Measurements from ENCODE around the gene KLHL21. TPM values are rescaled to one million over a fixed set of nuclear protein-coding genes. Genes with fewer than 3 reads are reported as not detected.

The KLHL21 gene
- total RNA-seq, 1 donor from 2014 or later, result 83.7 TPM

- H3K27ac ChIP-seq (replicated peaks), result no peak overlapping the region
- H3K4me3 ChIP-seq, result no peak overlapping the region
- peaks cover 98% of the 10 kb centered on the region for H3K36me3 ChIP-seq
- no peaks in the 10 kb centered on the region for H3K9me3 ChIP-seq (replicated peaks)
- peak; percentile 67 for DNase-seq
- H3K4me1 ChIP-seq, result peaks cover 8% of the 10 kb centered on the region
- TF ChIP-seq CTCF (IDR thresholded peaks at IDR 0.05; ENCODE audit: borderline replicate concordance), result peak; percentile 64
- H3K27me3 ChIP-seq (ENCODE audit: low read depth), result no peaks in the 10 kb centered on the region
- intact Hi-C loops (cut with micrococcal nuclease), result no loop called here
These were observed 31.8 kb upstream of the KLHL21 start for GRCh38 chr1:6634371-6635052.

DNA sequence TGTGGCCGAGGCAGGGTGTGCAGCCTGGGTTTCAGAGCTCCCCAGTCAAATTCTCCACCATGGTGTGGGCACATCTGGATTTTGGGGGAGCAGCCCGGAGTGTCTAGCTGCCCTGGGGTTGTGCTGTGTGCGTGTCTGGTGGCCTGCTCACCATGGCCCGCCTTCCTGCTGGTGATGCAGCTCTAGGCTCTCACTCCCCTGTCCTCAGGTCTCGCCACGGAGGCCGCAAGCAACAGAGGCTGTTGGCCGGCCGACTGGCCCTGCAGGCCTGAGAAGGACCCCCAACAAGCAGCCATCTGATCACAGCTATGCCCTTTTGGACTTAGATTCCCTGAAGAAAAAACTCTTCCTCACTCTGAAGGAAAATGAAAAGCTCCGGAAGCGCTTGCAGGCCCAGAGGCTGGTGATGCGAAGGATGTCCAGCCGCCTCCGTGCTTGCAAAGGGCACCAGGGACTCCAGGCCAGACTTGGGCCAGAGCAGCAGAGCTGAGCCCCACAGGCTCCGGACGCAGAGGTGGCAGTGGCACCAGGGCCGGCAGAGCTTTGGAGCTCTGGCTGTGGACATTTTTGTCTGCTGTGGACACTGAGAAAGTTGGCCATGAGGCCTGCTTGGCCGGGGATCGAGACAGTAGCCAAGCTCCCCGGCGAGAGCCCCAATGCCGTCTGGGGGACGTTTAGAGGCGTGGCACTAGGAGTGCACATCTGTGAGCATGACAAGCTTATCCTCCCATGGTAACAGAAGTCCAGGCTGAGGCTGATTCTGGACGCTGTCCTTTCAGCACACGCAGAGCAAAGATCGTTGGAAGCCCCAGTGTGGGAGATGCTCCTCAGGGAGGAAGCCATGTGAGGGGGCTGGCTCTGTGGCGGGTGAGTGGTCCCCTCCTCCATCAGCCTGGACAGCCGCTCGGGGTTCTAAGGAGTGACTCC lies 30.2 kb upstream of the KLHL21 start:
- Histone ChIP-seq H3K4me1 (peaks cover 12% of the 10 kb centered on the region), H3K36me3 (peaks cover 97% of the 10 kb centered on the region), H3K27ac (replicated peaks) (no peak overlapping the region), H3K4me3 (no peak overlapping the region), H3K27me3 (ENCODE audit: low read depth) (no peaks in the 10 kb centered on the region), H3K9me3 (replicated peaks) (no peaks in the 10 kb centered on the region)
- no peak for DNase-seq
- no peak for TF ChIP-seq CTCF (IDR thresholded peaks at IDR 0.05; ENCODE audit: borderline replicate concordance)
- intact Hi-C loops (cut with micrococcal nuclease), result no loop called here

DNA sequence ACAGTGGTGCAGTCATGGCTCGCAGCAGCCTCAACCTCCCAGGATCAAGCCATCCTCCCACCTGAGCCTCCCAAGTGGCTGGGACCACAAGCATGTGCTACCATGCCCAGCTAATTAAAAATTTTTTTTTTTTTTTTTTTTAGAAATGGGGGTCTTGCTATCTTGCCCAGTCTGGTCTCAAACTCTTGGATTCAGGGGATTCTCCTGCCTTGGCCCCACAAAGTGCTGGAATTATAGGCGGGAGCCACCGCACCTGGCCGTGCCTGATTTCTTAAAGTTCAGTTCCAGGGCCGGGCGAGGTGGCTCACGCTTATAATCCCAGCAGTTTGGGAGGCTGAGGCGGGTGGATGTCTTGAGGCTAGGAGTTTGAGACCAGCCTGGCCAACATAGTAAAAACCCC lies 28.4 kb upstream of the KLHL21 start:
- TF ChIP-seq CTCF (IDR thresholded peaks at IDR 0.05; ENCODE audit: borderline replicate concordance), result no peak
- Histone ChIP-seq H3K27me3 (ENCODE audit: low read depth) (no peaks in the 10 kb centered on the region), H3K4me1 (peaks cover 29% of the 10 kb centered on the region), H3K4me3 (no peak overlapping the region), H3K36me3 (peaks cover 88% of the 10 kb centered on the region), H3K27ac (replicated peaks) (no peak overlapping the region), H3K9me3 (replicated peaks) (no peaks in the 10 kb centered on the region)
- intact Hi-C loops (cut with micrococcal nuclease), result no loop called here
- DNase-seq, result no peak

GRCh38 chr1:6630027-6630426 lies 27.4 kb upstream of the KLHL21 start:
- Histone ChIP-seq H3K27me3 (ENCODE audit: low read depth) (no peaks in the 10 kb centered on the region), H3K4me3 (no peak overlapping the region), H3K27ac (replicated peaks) (no peak overlapping the region), H3K36me3 (peaks cover 77% of the 10 kb centered on the region), H3K9me3 (replicated peaks) (no peaks in the 10 kb centered on the region), H3K4me1 (peaks cover 39% of the 10 kb centered on the region)
- no peak for TF ChIP-seq CTCF (IDR thresholded peaks at IDR 0.05; ENCODE audit: borderline replicate concordance)
- intact Hi-C loops (cut with micrococcal nuclease), result no loop called here
- DNase-seq, result no peak

DNA sequence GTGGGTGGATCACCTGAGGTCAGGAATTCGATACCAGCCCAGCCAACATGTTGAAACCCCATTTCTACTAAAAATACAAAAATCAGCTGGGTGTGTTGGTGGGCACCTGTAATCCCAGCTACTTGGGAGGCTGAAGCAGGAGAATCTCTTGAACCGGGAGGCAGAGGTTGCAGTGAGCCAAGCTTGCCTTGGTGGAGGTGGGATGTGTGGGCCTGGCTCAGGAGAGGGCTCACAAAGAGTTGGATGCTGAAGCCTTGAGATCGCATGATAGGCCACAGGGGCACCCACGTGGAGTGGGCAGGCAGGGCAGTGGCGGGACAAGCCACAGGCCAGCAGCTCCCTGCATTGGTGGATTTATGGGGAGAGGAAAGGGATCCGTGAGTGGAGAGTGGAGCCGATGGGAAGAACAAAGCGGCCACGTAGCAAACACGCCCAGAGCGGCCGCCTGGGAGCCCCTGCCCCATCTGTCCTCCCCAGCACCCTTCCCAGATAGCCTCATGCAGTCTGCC lies 26.4 kb upstream of the KLHL21 start:
- Histone ChIP-seq H3K36me3 (peaks cover 69% of the 10 kb centered on the region), H3K27ac (replicated peaks) (no peak overlapping the region), H3K4me3 (no peak overlapping the region), H3K4me1 (peaks cover 37% of the 10 kb centered on the region), H3K9me3 (replicated peaks) (no peaks in the 10 kb centered on the region), H3K27me3 (ENCODE audit: low read depth) (no peaks in the 10 kb centered on the region)
- no peak for DNase-seq
- intact Hi-C loops (cut with micrococcal nuclease), result no loop called here
- no peak for TF ChIP-seq CTCF (IDR thresholded peaks at IDR 0.05; ENCODE audit: borderline replicate concordance)

All from left ventricle myocardium inferior (tissue), 1 donor.